Measurements from ENCODE around the gene ERMAP. TPM values are rescaled to one million over a fixed set of nuclear protein-coding genes. Genes with fewer than 3 reads are reported as not detected.

The ERMAP gene
- total and polyA plus RNA-seq, 8 donors = 13.8 to 31.6 (median 29.0) TPM

GRCh38 chr1:42886800-42887199 is 69.9 kb downstream of the ERMAP start:
- Histone ChIP-seq H3K27me3 (no peaks in the 10 kb centered on the region), H3K4me1 (no peaks in the 10 kb centered on the region), H3K4me3 (no peak overlapping the region), H3K36me3 (no peaks in the 10 kb centered on the region), H3K9me3 (no peaks in the 10 kb centered on the region), H3K27ac (no peak overlapping the region)
- intact Hi-C loops (cut with DNase I) = no loop called here
- no peak for ATAC-seq
- no peak for TF ChIP-seq CTCF (IDR thresholded peaks at IDR 0.05)
- no peak for DNase-seq

GRCh38 chr1:42887366-42887765 is 70.4 kb downstream of the ERMAP start:
- DNase-seq = peak in 1 of 4 donors; percentile 71
- Histone ChIP-seq H3K9me3 (no peaks in the 10 kb centered on the region), H3K4me1 (no peaks in the 10 kb centered on the region), H3K36me3 (no peaks in the 10 kb centered on the region), H3K27me3 (no peaks in the 10 kb centered on the region), H3K4me3 (no peak overlapping the region), H3K27ac (no peak overlapping the region)
- no peak for TF ChIP-seq CTCF (IDR thresholded peaks at IDR 0.05)
- intact Hi-C loops (cut with DNase I) = no loop called here
- ATAC-seq = no peak

GRCh38 chr1:42888013-42888633 is 71.2 kb downstream of the ERMAP start:
- no peak for TF ChIP-seq CTCF (IDR thresholded peaks at IDR 0.05)
- DNase-seq = peak in 1 of 4 donors; percentile 65
- ATAC-seq = no peak
- no peak overlapping the region for H3K4me3 ChIP-seq
- no peaks in the 10 kb centered on the region for H3K36me3 ChIP-seq
- no peaks in the 10 kb centered on the region for H3K27me3 ChIP-seq
- H3K9me3 ChIP-seq = no peaks in the 10 kb centered on the region
- H3K4me1 ChIP-seq = no peaks in the 10 kb centered on the region
- H3K27ac ChIP-seq = no peak overlapping the region
- intact Hi-C loops (cut with DNase I) = no loop called here

- DNase-seq (no peak), ATAC-seq (no peak)
- H3K27me3 ChIP-seq = no peaks in the 10 kb centered on the region
- H3K4me3 ChIP-seq = no peak overlapping the region
- TF ChIP-seq CTCF (IDR thresholded peaks at IDR 0.05) = no peak
- no peaks in the 10 kb centered on the region for H3K36me3 ChIP-seq
- intact Hi-C loops (cut with DNase I) = no loop called here
- H3K4me1 ChIP-seq = no peaks in the 10 kb centered on the region
- H3K27ac ChIP-seq = no peak overlapping the region
- no peaks in the 10 kb centered on the region for H3K9me3 ChIP-seq
Observed at GRCh38 chr1:42889264-42889663, 72.3 kb downstream of the ERMAP start.

GRCh38 chr1:42891465-42892138 is 74.7 kb downstream of the ERMAP start:
- Histone ChIP-seq H3K4me1 (no peaks in the 10 kb centered on the region), H3K4me3 (no peak overlapping the region), H3K27me3 (peaks cover 0 to 3% of the 10 kb centered on the region in 2 donors), H3K9me3 (no peaks in the 10 kb centered on the region), H3K36me3 (no peaks in the 10 kb centered on the region), H3K27ac (no peak overlapping the region)
- TF ChIP-seq CTCF (IDR thresholded peaks at IDR 0.05) = no peak
- ATAC-seq (peak; percentile 98), DNase-seq (peak in 2 of 4 donors; percentile 56 to 58)
- intact Hi-C loops (cut with DNase I) = no loop called here

Other genes starting within 250 kb of the ERMAP start
- 10 to 100 TPM; 26.6 to 30.5 TPM for gene PPIH, start 158.7 kb upstream of the ERMAP start, total RNA-seq
- gene PPIH, start 158.7 kb upstream of the ERMAP start, polyA plus RNA-seq (ENCODE audit: insufficient read length in 6 of 6) = 10 to 100 TPM; 52.4 to 65.2 (median 59.0) TPM
- gene YBX1, start 134.7 kb upstream of the ERMAP start, total RNA-seq = 100 to 1,000 TPM; 552 to 685 TPM
- 100 to 1,000 TPM; 461 to 581 (median 540) TPM for gene YBX1, start 134.7 kb upstream of the ERMAP start, polyA plus RNA-seq (ENCODE audit: insufficient read length in 6 of 6)
- gene CLDN19, start 76.9 kb upstream of the ERMAP start, total RNA-seq = not detected
- gene CLDN19, start 76.9 kb upstream of the ERMAP start, polyA plus RNA-seq (ENCODE audit: insufficient read length in 6 of 6) = 10 to 100 TPM; 16.5 to 24.1 (median 21.0) TPM
- gene P3H1, start 50.1 kb upstream of the ERMAP start, total RNA-seq = 10 to 100 TPM; 47.4 to 76.1 TPM
- gene P3H1, start 50.1 kb upstream of the ERMAP start, polyA plus RNA-seq (ENCODE audit: insufficient read length in 6 of 6) = 100 to 1,000 TPM in 1 of 6 donors, 10 to 100 TPM in 5; 82.1 to 101 (median 89.9) TPM
- 1 to 10 TPM; 4.3 to 6.9 TPM for gene C1orf50, start 49.9 kb upstream of the ERMAP start, total RNA-seq
- gene C1orf50, start 49.9 kb upstream of the ERMAP start, polyA plus RNA-seq (ENCODE audit: insufficient read length in 6 of 6) = 10 to 100 TPM in 4 of 6 donors, 1 to 10 TPM in 2; 8.6 to 15.0 (median 14.4) TPM
- under 1 TPM in 1 of 2 donors, not detected in 1; 0.17 TPM for gene TMEM269, start 32.1 kb upstream of the ERMAP start, total RNA-seq
- gene TMEM269, start 32.1 kb upstream of the ERMAP start, polyA plus RNA-seq (ENCODE audit: insufficient read length in 6 of 6) = 1 to 10 TPM in 5 of 6 donors, under 1 TPM in 1; 0.89 to 1.6 (median 1.4) TPM
- 10 to 100 TPM; 15.7 to 16.4 TPM for gene SVBP, start 275 bp downstream of the ERMAP start, total RNA-seq
- 10 to 100 TPM; 65.3 to 72.2 (median 68.7) TPM for gene SVBP, start 275 bp downstream of the ERMAP start, polyA plus RNA-seq (ENCODE audit: insufficient read length in 6 of 6)
- 10 to 100 TPM in 1 of 2 donors, 1 to 10 TPM in 1; 9.9 to 10.3 TPM for gene ZNF691, start 29.5 kb downstream of the ERMAP start, total RNA-seq
- gene ZNF691, start 29.5 kb downstream of the ERMAP start, polyA plus RNA-seq (ENCODE audit: insufficient read length in 6 of 6) = 10 to 100 TPM; 17.0 to 22.2 (median 17.9) TPM
- 10 to 100 TPM; 10.5 to 12.1 TPM for gene SLC2A1, start 141.7 kb downstream of the ERMAP start, total RNA-seq
- gene SLC2A1, start 141.7 kb downstream of the ERMAP start, polyA plus RNA-seq (ENCODE audit: insufficient read length in 6 of 6) = 100 to 1,000 TPM in 1 of 6 donors, 10 to 100 TPM in 5; 40.3 to 109 (median 59.3) TPM